Fibroblast of pulmonary artery (primary cell): ENCODE results near the gene CACNA2D1.

ENCODE experiments used
- DNase-seq: peaks from one replicate; pipeline ENCODE4 v3.0.0-alpha.2; 2010; ENCODE audit warnings: low read depth
- H3K4me3 ChIP-seq: replicated peaks from 2 replicates; pipeline ENCODE4 v1.5.1; 2011; ENCODE audit warnings: low read depth, mild to moderate bottlenecking, control low read depth, low read length, moderate library complexity
- TF ChIP-seq, protein P1 (sequence below): IDR thresholded peaks from 2 replicates; pipeline ENCODE4 v1.5.1; 2011; ENCODE audit warnings: mild to moderate bottlenecking, control low read depth, low read length, inconsistent platforms; ENCODE audit errors: missing control alignments

Gene CACNA2D1

DNA sequence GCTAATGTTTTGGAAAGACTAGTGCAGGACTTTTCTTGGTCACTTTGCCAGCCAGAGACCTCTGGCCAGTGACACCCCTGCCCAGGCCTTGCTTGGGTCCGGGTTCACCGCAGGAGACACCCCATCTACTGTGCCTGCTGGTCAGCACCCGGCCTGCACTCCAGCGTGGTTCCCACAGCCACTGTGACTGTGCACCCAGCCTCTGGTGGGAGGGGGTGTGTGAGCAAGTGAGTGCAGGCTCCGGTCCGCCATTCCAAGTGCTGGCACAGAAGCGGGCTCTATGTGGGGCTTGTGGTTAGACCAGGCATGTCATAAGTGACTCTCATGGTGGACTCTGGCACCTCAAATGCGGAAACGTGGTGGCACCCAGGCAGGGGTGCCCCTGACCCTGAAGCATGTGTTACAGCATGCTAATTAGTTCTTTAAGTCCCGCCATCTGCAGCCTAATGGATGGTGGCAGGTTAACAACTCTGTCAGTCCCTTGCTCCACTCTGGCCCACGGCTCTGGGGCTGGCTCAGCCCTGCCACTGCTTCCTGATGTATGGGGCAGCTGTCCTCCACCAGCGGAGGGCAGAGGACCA is 361.8 kb downstream of the CACNA2D1 start:
- H3K4me3 ChIP-seq: no peak overlapping the region
- TF ChIP-seq, protein P1, sequence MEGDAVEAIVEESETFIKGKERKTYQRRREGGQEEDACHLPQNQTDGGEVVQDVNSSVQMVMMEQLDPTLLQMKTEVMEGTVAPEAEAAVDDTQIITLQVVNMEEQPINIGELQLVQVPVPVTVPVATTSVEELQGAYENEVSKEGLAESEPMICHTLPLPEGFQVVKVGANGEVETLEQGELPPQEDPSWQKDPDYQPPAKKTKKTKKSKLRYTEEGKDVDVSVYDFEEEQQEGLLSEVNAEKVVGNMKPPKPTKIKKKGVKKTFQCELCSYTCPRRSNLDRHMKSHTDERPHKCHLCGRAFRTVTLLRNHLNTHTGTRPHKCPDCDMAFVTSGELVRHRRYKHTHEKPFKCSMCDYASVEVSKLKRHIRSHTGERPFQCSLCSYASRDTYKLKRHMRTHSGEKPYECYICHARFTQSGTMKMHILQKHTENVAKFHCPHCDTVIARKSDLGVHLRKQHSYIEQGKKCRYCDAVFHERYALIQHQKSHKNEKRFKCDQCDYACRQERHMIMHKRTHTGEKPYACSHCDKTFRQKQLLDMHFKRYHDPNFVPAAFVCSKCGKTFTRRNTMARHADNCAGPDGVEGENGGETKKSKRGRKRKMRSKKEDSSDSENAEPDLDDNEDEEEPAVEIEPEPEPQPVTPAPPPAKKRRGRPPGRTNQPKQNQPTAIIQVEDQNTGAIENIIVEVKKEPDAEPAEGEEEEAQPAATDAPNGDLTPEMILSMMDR: no peak
- no peak for DNase-seq

DNA sequence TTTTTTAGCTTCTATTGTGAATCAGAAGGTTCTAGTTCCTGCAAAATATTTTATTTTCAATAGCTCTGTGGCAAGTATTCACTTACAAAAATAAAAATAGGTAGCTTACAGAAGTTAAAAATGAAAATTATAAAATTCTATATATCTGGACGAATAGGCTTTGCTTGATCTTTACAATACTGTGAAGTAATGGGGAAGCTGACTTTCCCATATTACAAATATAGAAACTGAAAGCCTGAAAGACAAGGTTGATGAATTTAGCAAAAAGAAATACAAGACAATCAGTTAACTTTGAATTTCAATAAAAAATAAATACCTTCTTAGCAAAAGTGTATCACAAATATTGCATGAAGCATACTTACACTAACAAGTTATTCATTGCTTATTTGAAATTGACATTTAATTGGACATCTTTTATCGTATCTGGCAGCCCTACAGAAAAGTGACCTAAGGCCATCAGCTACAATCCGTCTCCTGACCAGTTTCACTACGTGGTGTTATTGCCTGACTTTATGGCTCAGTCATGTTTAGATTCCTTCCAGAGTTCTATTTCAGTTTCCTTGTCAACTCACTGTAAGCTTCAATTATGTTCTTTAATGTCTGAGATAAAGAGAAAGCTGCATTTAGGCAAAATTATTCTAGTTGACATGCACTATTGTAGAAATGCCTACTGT is 363.2 kb downstream of the CACNA2D1 start:
- TF ChIP-seq, protein P1: no peak
- no peak overlapping the region for H3K4me3 ChIP-seq
- DNase-seq: no peak

DNA sequence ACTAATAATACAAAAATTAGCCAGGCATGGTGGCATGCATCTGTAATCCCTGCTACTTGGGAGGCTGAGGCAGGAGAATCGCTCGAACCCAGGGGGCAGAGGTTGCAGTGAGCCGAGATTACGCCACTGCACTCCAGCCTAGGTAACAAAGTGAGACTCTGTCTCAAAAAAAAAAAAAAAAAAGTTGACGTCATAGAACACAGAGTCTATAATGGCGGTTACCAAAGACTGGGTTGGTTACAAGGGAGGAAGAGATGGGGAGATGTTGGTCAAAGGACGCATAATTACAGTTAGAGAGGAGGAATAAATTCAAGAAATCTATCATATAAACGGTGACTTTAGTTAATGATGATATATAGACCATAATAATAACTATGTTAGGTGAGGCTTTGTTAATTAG is 364.1 kb downstream of the CACNA2D1 start:
- TF ChIP-seq, protein P1: no peak
- no peak overlapping the region for H3K4me3 ChIP-seq
- DNase-seq: no peak

DNA sequence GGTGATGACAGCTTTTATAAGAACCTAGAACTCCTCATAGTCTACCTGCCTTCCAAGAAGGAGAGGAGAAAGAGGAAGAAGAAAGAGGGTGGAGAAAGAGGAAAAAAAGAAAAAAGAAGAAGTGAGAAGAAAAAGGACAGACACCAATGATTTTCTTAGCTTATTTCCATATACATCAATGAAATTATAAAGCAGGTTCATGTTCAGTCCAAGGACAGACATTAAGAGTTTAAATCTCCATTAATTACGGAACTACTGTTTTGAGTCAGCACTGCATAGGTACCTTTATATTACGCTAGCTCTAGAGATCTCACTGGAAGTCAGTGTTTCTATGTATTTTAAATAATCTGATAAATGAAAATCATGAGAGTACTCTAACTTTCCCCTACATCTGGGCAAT is 364.8 kb downstream of the CACNA2D1 start:
- TF ChIP-seq, protein P1: no peak
- no peak overlapping the region for H3K4me3 ChIP-seq
- no peak for DNase-seq

DNA sequence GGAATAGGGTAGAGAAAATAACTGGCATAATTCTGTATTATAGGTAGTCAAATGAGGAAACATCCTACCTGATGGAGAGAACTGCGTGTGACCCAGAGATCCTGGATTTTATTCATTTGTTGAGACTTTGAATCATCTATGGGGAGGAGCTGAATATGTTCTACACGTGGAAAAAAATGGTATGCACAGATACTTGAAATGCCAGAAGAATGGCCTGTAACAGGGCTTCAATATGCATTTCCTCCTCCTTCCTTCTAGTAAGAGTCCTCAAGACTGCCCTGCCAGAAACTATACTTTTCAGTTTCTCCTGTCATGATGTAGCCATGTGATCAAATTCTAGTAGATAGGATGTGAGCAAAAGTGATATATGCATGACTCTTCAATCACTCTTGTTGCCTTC is 372.1 kb downstream of the CACNA2D1 start:
- H3K4me3 ChIP-seq: no peak overlapping the region
- TF ChIP-seq, protein P1: no peak
- no peak for DNase-seq

DNA sequence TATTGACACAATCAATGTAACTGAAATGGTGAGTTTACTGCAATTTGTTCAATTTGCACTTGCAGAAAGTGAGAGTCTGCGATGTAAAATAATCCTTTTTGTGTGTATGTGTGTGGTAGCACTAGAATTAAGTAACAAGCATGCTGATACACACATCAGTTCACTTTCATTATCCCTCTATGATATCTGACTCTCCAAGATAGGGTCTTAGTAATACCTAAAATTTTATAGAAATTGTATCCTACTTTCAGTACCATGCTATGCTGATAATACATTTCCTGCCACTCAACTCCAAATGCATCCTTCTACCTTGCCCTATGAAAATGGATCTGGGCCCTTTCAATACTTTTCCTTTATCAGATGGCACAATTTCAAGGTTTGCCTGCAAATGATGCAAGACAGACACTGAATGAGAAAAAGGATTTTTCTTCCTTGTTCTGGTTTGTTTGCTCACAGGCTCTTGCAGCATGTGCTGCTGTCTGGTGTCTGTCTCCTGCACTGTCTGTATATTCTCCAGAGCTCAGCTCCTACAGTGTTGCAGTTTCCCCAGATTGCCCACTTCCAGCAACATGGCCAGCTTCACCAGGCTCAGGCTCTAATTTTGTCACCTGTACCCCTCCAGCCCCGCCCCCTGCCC is 375.8 kb downstream of the CACNA2D1 start:
- H3K4me3 ChIP-seq: no peak overlapping the region
- TF ChIP-seq, protein P1: no peak
- DNase-seq: no peak
